GM18867 (cell line): ENCODE data around the gene CNOT1.
"Not testable (repeated sequence)": the region's sequence is repeated elsewhere in the genome, so short reads cannot be mapped to it uniquely, and the experiment has no call there.

Source experiments
- ATAC-seq: cut with Tn5 transposase; IDR thresholded peaks from one replicate; pipeline ENCODE4 v1.9.1; 2021; ENCODE audit warnings: mild to moderate bottlenecking, moderate library complexity; ENCODE audit not compliant: unreplicated experiment

CNOT1 gene

GRCh38 chr16:58629733-58630640 is at the start of gene CNOT1:
Gene CNOT1 (minus strand): TSS chr16:58629826. CDS start chr16:58599337, 30,489 bp downstream.
- peak; percentile 89 for ATAC-seq

- no peak for ATAC-seq
These were observed 49.1 kb upstream of the CNOT1 start for GRCh38 chr16:58678716-58679115.

- no peak for ATAC-seq
These were observed 48.6 kb upstream of the CNOT1 start for GRCh38 chr16:58678269-58678668.

GRCh38 chr16:58670946-58671583 is 41.4 kb upstream of the CNOT1 start:
- no peak for ATAC-seq

- no peak for ATAC-seq
These were observed 40.6 kb upstream of the CNOT1 start for GRCh38 chr16:58670177-58670576.

- no peak for ATAC-seq
These were observed 35.6 kb upstream of the CNOT1 start for GRCh38 chr16:58665200-58665599.

GRCh38 chr16:58661199-58661830 is 31.7 kb upstream of the CNOT1 start:
- ATAC-seq: peak; percentile 81

GRCh38 chr16:58659911-58660310 is 30.3 kb upstream of the CNOT1 start:
- ATAC-seq: not testable (repeated sequence)

- ATAC-seq: no peak
These were observed 29.2 kb upstream of the CNOT1 start for GRCh38 chr16:58658796-58659211.

- no peak for ATAC-seq
These were observed 27.3 kb upstream of the CNOT1 start for GRCh38 chr16:58656899-58657298.

- no peak for ATAC-seq
These were observed 25.6 kb upstream of the CNOT1 start for GRCh38 chr16:58655215-58655596.

- no peak for ATAC-seq
These were observed 25.1 kb upstream of the CNOT1 start for GRCh38 chr16:58654560-58655214.

GRCh38 chr16:58652741-58653140 is 23.1 kb upstream of the CNOT1 start:
- no peak for ATAC-seq

- no peak for ATAC-seq
These were observed 22.3 kb upstream of the CNOT1 start for GRCh38 chr16:58651965-58652348.

GRCh38 chr16:58649707-58650106 is 20.1 kb upstream of the CNOT1 start:
- no peak for ATAC-seq

GRCh38 chr16:58647107-58647506 is 17.5 kb upstream of the CNOT1 start:
- ATAC-seq: no peak

- ATAC-seq: no peak
These were observed 15.3 kb upstream of the CNOT1 start for GRCh38 chr16:58644765-58645487.

GRCh38 chr16:58644108-58644507 is 14.5 kb upstream of the CNOT1 start:
- no peak for ATAC-seq

GRCh38 chr16:58640949-58641348 is 11.3 kb upstream of the CNOT1 start:
- ATAC-seq: no peak

- no peak for ATAC-seq
These were observed 10.2 kb upstream of the CNOT1 start for GRCh38 chr16:58639836-58640235.

GRCh38 chr16:58639230-58639629 is 9.6 kb upstream of the CNOT1 start:
- no peak for ATAC-seq
